Activated CD4-positive, alpha-beta memory T cell treated with anti-CD3 and anti-CD28 coated beads for 36 hours (primary cell): Measurements from ENCODE around the gene GCNT1. TPM values are rescaled to one million over a fixed set of nuclear protein-coding genes. Genes with fewer than 3 reads are reported as not detected.
A peak's percentile ranks its signal among the peaks of the same experiment; 100 is the strongest.
"Not testable (repeated sequence)": the region's sequence is repeated elsewhere in the genome, so short reads cannot be mapped to it uniquely, and the experiment has no call there.

Source experiments
- CTCF ChIA-PET: fragments of 350-600 bp; sonication (Branson Sonifier 250); formaldehyde crosslinking; loops from one replicate; lab custom pipeline; 2021; ENCODE audit warnings: antibody characterized with exemption, inconsistent platforms; lab: Charles Lee
- POLR2A ChIA-PET: fragments of 350-600 bp; sonication (Branson Sonifier 250); formaldehyde crosslinking; loops from one replicate; lab custom pipeline; 2021; ENCODE audit warnings: antibody characterized with exemption; lab: Charles Lee
- DNase-seq: peaks from one replicate; pipeline ENCODE4 v3.0.0-alpha.2; 2020
- H3K27ac Mint-ChIP-seq: one replicate; pipeline ENCODE4 v1.8.0; 2021; ENCODE audit warnings: mixed read lengths
- H3K27me3 Mint-ChIP-seq: one replicate; pipeline ENCODE4 v1.8.0; 2021; ENCODE audit warnings: mixed read lengths
- H3K36me3 Mint-ChIP-seq: one replicate; pipeline ENCODE4 v1.8.0; 2021; ENCODE audit warnings: mixed read lengths
- H3K4me1 Mint-ChIP-seq: one replicate; pipeline ENCODE4 v1.8.0; 2021; ENCODE audit warnings: low read depth, mixed read lengths
- H3K4me3 Mint-ChIP-seq: one replicate; pipeline ENCODE4 v1.8.0; 2021; ENCODE audit warnings: mild to moderate bottlenecking, mixed read lengths
- H3K9me3 Mint-ChIP-seq: one replicate; pipeline ENCODE4 v1.8.0; 2021; ENCODE audit warnings: mixed read lengths
- intact Hi-C: fragments of 100-400 bp; cut with micrococcal nuclease; formaldehyde crosslinking; loops from one replicate; pipeline ENCODE4 v1.15.1; 2023
- total RNA-seq, 2 experiments: library from RNA; stranded (reverse); gene quantifications; one replicate each; pipeline ENCODE4 v1.2.3, GENCODE V29; 2021

The GCNT1 gene
- total RNA-seq, 2 experiments from 2014 or later, result 6.7 to 6.9 TPM

- POLR2A ChIA-PET, CTCF ChIA-PET: not testable (repeated sequence)
Measured at GRCh38 chr9:76493496-76493895, 34.5 kb downstream of the GCNT1 start.

DNA sequence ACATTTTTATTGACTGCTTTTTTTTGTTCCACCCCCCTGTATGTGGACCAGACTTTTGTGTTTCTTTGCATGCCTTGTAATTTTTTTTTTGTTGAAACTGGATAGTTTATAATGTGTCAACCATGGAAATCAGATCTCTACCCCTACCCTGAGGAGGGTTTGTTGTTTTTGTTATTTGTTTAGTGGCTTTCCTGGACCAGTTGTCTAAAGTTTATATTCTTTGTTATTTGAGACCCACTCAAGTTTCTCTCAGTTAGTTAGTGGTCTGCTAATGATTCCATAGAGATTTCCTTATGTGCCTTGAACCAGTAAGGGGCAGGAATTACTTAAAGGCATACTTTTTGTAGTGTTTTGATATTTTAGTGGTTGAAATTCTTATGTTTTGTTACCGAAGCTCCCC, 41.1 kb downstream of the GCNT1 start:
- H3K36me3 Mint-ChIP-seq, result peaks cover 23% of the 10 kb centered on the region
- no peaks in the 10 kb centered on the region for H3K27me3 Mint-ChIP-seq
- no peak overlapping the region for H3K4me3 Mint-ChIP-seq
- H3K4me1 Mint-ChIP-seq, result no peaks in the 10 kb centered on the region
- ChIA-PET CTCF (interaction anchor here (1.0 kb wide), 1 partner anchor 53 kb away, joined by 3 read pairs; no protein-coding TSS in a partner anchor), POLR2A (no interaction called here)
- intact Hi-C loops, result no loop called here
- no peak overlapping the region for H3K27ac Mint-ChIP-seq
- H3K9me3 Mint-ChIP-seq, result peaks cover 3% of the 10 kb centered on the region
- DNase-seq, result no peak

More at GRCh38 chr9:76493496-76493895, 34.5 kb downstream of the GCNT1 start:
- H3K36me3 Mint-ChIP-seq, H3K9me3 Mint-ChIP-seq, intact Hi-C loops, H3K4me3 Mint-ChIP-seq, H3K4me1 Mint-ChIP-seq, H3K27me3 Mint-ChIP-seq, DNase-seq, H3K27ac Mint-ChIP-seq: not testable (repeated sequence)

DNA sequence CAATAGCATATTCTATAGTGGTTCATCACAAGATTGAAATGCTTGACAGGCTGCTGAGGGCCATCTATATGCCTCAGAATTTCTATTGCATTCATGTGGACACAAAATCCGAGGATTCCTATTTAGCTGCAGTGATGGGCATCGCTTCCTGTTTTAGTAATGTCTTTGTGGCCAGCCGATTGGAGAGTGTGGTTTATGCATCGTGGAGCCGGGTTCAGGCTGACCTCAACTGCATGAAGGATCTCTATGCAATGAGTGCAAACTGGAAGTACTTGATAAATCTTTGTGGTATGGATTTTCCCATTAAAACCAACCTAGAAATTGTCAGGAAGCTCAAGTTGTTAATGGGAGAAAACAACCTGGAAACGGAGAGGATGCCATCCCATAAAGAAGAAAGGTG, 43.8 kb downstream of the GCNT1 start:
- Mint-ChIP-seq H3K9me3 (no peaks in the 10 kb centered on the region), H3K27ac (no peak overlapping the region), H3K27me3 (no peaks in the 10 kb centered on the region), H3K36me3 (peaks cover 21% of the 10 kb centered on the region), H3K4me1 (no peaks in the 10 kb centered on the region), H3K4me3 (no peak overlapping the region)
- ChIA-PET CTCF (no interaction called here), POLR2A (no interaction called here)
- intact Hi-C loops, result no loop called here
- no peak for DNase-seq

GRCh38 chr9:76510041-76510440, 51.1 kb downstream of the GCNT1 start:
- ChIA-PET POLR2A (no interaction called here), CTCF (interaction anchor here (1.0 kb wide), 1 partner anchor 51 kb away, joined by 3 read pairs; the partner anchor contains the start of gene GCNT1)
- no peaks in the 10 kb centered on the region for H3K36me3 Mint-ChIP-seq
- no peak overlapping the region for H3K4me3 Mint-ChIP-seq
- H3K4me1 Mint-ChIP-seq, result no peaks in the 10 kb centered on the region
- no peak overlapping the region for H3K27ac Mint-ChIP-seq
- no peaks in the 10 kb centered on the region for H3K9me3 Mint-ChIP-seq
- DNase-seq, result no peak
- intact Hi-C loops, result no loop called here
- H3K27me3 Mint-ChIP-seq, result no peaks in the 10 kb centered on the region

DNA sequence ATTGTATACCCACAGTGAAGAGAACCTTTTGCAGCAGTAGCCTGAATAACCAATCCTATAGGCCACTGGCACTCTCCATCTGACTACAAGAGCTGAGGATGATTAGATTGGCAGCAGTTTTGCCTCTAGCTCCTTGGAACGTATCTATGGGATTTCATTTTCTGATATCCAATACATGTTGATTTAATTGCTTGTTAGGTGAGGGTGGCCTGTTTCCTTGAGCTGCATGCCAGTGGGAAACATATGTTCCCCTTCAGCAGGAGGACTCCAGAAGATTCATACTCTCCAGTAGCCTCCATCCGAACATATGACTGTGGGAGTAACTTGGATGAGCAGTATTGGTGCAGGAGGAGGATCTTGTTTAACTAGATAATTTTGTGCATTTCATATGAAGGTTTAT, 51.5 kb downstream of the GCNT1 start:
- ChIA-PET CTCF (interaction anchor here (1.0 kb wide), 1 partner anchor 52 kb away, joined by 3 read pairs; the partner anchor contains the start of gene GCNT1), POLR2A (interaction anchor here (0.7 kb wide), 1 partner anchor 466 kb away, joined by 3 read pairs; no protein-coding TSS in a partner anchor)
- intact Hi-C loops, result no loop called here
- no peak for DNase-seq
- H3K27ac Mint-ChIP-seq, result no peak overlapping the region
- H3K4me3 Mint-ChIP-seq, result no peak overlapping the region
- no peaks in the 10 kb centered on the region for H3K27me3 Mint-ChIP-seq
- no peaks in the 10 kb centered on the region for H3K4me1 Mint-ChIP-seq
- H3K36me3 Mint-ChIP-seq, result no peaks in the 10 kb centered on the region
- no peaks in the 10 kb centered on the region for H3K9me3 Mint-ChIP-seq

- intact Hi-C loops, result no loop called here
- Mint-ChIP-seq H3K27me3 (no peaks in the 10 kb centered on the region), H3K36me3 (no peaks in the 10 kb centered on the region), H3K9me3 (no peaks in the 10 kb centered on the region), H3K4me3 (no peak overlapping the region), H3K4me1 (peaks cover 12% of the 10 kb centered on the region), H3K27ac (no peak overlapping the region)
- ChIA-PET POLR2A (no interaction called here), CTCF (no interaction called here)
- DNase-seq, result no peak
Measured at GRCh38 chr9:76512826-76513225, 53.8 kb downstream of the GCNT1 start.

DNA sequence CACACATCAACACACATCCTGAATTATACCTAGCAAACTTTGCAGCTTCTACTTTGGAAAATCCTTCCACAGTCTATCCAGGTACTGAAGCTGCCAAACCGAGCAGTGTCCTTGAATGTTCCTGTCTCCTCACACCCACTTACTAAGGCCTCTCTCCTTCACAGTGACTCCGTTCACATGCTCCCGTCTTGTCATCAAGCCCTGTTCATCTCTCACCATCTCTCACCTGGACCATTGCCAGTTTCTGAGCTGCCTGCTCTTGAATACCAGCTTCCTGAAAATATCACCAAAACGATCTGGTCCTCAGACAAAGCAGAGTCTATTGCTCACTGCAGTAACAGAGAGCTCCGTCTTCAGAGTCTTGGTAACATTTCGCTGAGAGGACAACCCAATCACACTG, 57.4 kb downstream of the GCNT1 start:
- DNase-seq, result peak; percentile 31
- intact Hi-C loops, result no loop called here
- no peaks in the 10 kb centered on the region for H3K27me3 Mint-ChIP-seq
- H3K4me1 Mint-ChIP-seq, result peaks cover 12% of the 10 kb centered on the region
- H3K36me3 Mint-ChIP-seq, result no peaks in the 10 kb centered on the region
- ChIA-PET POLR2A (no interaction called here), CTCF (no interaction called here)
- H3K4me3 Mint-ChIP-seq, result no peak overlapping the region
- H3K27ac Mint-ChIP-seq, result no peak overlapping the region
- H3K9me3 Mint-ChIP-seq, result no peaks in the 10 kb centered on the region

- intact Hi-C loops, result no loop called here
- H3K4me3 Mint-ChIP-seq, result no peak overlapping the region
- no peak overlapping the region for H3K27ac Mint-ChIP-seq
- no peaks in the 10 kb centered on the region for H3K36me3 Mint-ChIP-seq
- no peaks in the 10 kb centered on the region for H3K9me3 Mint-ChIP-seq
- no peaks in the 10 kb centered on the region for H3K27me3 Mint-ChIP-seq
- POLR2A ChIA-PET, result no interaction called here
- H3K4me1 Mint-ChIP-seq, result peaks cover 12% of the 10 kb centered on the region
- no peak for DNase-seq
- CTCF ChIA-PET, result no interaction called here
Measured at GRCh38 chr9:76516871-76517270, 57.9 kb downstream of the GCNT1 start.

- peaks cover 12% of the 10 kb centered on the region for H3K4me1 Mint-ChIP-seq
Measured at GRCh38 chr9:76519075-76519835, 60.3 kb downstream of the GCNT1 start.

DNA sequence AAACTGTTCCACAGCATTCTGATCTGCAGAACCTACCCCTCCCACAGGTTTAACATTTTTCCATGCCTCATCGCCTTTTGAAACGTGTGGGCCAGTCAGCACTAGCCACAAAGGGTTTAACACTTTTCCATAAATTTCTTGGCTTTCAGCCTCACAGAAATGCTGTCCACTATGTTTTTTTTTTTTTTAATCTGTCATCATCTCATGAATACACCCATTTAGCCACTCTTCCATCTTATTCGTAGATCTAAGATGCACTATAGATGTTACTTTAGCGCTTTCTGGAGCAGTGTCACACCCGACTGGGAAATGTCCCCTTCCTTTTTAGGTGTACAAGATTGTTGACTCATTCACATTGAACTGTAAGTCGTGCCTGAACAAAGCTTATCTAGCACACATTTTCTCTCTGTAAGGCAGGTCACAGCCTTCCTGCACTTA, 62.3 kb downstream of the GCNT1 start:
- no peaks in the 10 kb centered on the region for H3K36me3 Mint-ChIP-seq
- no peaks in the 10 kb centered on the region for H3K9me3 Mint-ChIP-seq
- no peak for DNase-seq
- no peaks in the 10 kb centered on the region for H3K27me3 Mint-ChIP-seq
- no peak overlapping the region for H3K27ac Mint-ChIP-seq
- intact Hi-C loops, result no loop called here
- CTCF ChIA-PET, result no interaction called here
- POLR2A ChIA-PET, result no interaction called here
- no peak overlapping the region for H3K4me3 Mint-ChIP-seq
- peaks cover 11% of the 10 kb centered on the region for H3K4me1 Mint-ChIP-seq

More at GRCh38 chr9:76519075-76519835, 60.3 kb downstream of the GCNT1 start:
- no peak for DNase-seq
- H3K4me3 Mint-ChIP-seq, result no peak overlapping the region
- intact Hi-C loops, result no loop called here
- POLR2A ChIA-PET, result no interaction called here
- H3K36me3 Mint-ChIP-seq, result no peaks in the 10 kb centered on the region
- CTCF ChIA-PET, result no interaction called here
- H3K9me3 Mint-ChIP-seq, result no peaks in the 10 kb centered on the region
- H3K27ac Mint-ChIP-seq, result no peak overlapping the region
- H3K27me3 Mint-ChIP-seq, result no peaks in the 10 kb centered on the region

- H3K27me3 Mint-ChIP-seq, result no peaks in the 10 kb centered on the region
- intact Hi-C loops, result no loop called here
Measured at GRCh38 chr9:76521906-76522305, 62.9 kb downstream of the GCNT1 start.

DNA sequence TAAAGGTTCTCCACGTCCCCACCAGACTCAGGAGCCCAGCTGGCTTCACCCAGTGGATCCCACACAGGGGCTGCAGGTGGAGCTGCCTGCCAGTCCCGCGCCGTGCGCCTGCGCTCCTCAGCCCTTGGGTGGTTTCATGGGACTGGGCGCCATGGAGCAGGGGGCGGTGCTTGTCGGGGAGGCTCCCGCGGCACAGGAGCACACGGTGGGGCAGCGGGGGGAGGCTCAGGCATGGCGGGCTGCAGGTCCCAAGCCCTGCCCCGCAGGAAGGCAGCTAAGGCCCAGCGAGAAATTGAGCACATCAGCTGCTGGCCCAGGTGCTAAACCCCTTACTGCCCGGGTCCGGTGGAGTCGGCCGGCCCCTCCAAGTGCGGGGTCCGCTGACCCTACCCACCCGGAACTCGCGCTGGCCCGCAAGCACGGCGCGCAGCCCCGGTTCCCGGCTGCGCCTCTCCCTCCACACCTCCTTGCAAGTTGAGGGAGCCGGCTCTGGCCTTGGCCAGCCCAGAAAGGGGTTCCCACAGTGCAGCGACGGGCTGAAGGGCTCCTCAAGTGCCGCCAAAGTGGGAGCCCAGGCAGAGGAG, 64.7 kb downstream of the GCNT1 start:
- H3K9me3 Mint-ChIP-seq, CTCF ChIA-PET, H3K27me3 Mint-ChIP-seq, POLR2A ChIA-PET, H3K4me1 Mint-ChIP-seq, H3K27ac Mint-ChIP-seq, H3K36me3 Mint-ChIP-seq, DNase-seq, intact Hi-C loops, H3K4me3 Mint-ChIP-seq: not testable (repeated sequence)

More at GRCh38 chr9:76521906-76522305, 62.9 kb downstream of the GCNT1 start:
- Mint-ChIP-seq H3K27ac (no peak overlapping the region), H3K9me3 (no peaks in the 10 kb centered on the region), H3K36me3 (no peaks in the 10 kb centered on the region), H3K4me1 (peaks cover 5% of the 10 kb centered on the region), H3K4me3 (no peak overlapping the region)
- POLR2A ChIA-PET, result no interaction called here
- CTCF ChIA-PET, result no interaction called here
- no peak for DNase-seq
